GM23338 (cell line): ENCODE measurements around the gene PEX16. TPM values are rescaled to one million over a fixed set of nuclear protein-coding genes. Genes with fewer than 3 reads are reported as not detected.

Source experiments
- ATAC-seq: fragments of 200-7000 bp; cut with Tn5 transposase; 3 replicates; pipeline ENCODE4 v1.9.1; 2020
- DNase-seq: peaks from one replicate; pipeline ENCODE4 v3.0.0-alpha.2; 2015; ENCODE audit warnings: low spot score
- H2AFZ ChIP-seq: fragments of 200-600 bp; sonication (generic); 2 replicates; pipeline ENCODE4 v1.8.0; 2016; ENCODE audit warnings: antibody characterized with exemption, mild to moderate bottlenecking, moderate library complexity
- H3F3A ChIP-seq: fragments of 200-600 bp; sonication (generic); replicated peaks from 2 replicates; pipeline ENCODE4 v1.8.0; 2017; ENCODE audit warnings: antibody characterized with exemption, mixed run types, low read depth
- H3K27ac ChIP-seq: fragments of 200-600 bp; sonication (generic); 2 replicates; pipeline ENCODE4 v1.6.1; 2016; ENCODE audit warnings: low read depth
- H3K27me3 ChIP-seq: fragments of 200-600 bp; sonication (generic); 2 replicates; pipeline ENCODE4 v1.8.0; 2016; ENCODE audit warnings: mild to moderate bottlenecking, mixed run types, moderate library complexity; ENCODE audit not compliant: insufficient read depth
- H3K36me3 ChIP-seq: fragments of 200-600 bp; sonication (generic); 2 replicates; pipeline ENCODE4 v1.8.0; 2016; ENCODE audit warnings: mild to moderate bottlenecking; ENCODE audit not compliant: insufficient read depth
- H3K4me1 ChIP-seq: fragments of 200-600 bp; sonication (generic); 2 replicates; pipeline ENCODE4 v1.8.0; 2016; ENCODE audit warnings: mild to moderate bottlenecking, moderate library complexity; ENCODE audit not compliant: insufficient read depth
- H3K4me2 ChIP-seq: fragments of 200-600 bp; sonication (generic); 2 replicates; pipeline ENCODE4 v1.7.1; 2017; ENCODE audit warnings: mixed run types
- H3K4me3 ChIP-seq: fragments of 200-600 bp; sonication (generic); 2 replicates; pipeline ENCODE4 v1.6.1; 2016; ENCODE audit warnings: mixed run types
- H3K79me2 ChIP-seq: fragments of 200-600 bp; sonication (generic); replicated peaks from 2 replicates; pipeline ENCODE4 v1.8.0; 2017; ENCODE audit warnings: mild to moderate bottlenecking; ENCODE audit not compliant: insufficient read depth
- H3K9me2 ChIP-seq: fragments of 200-600 bp; sonication (generic); 2 replicates; pipeline ENCODE4 v1.8.0; 2017; ENCODE audit not compliant: insufficient read depth
- H4K20me1 ChIP-seq: fragments of 200-600 bp; sonication (generic); replicated peaks from 2 replicates; pipeline ENCODE4 v1.8.0; 2017; ENCODE audit warnings: mild to moderate bottlenecking; ENCODE audit not compliant: insufficient read depth
- H3K27ac Mint-ChIP-seq: 2 replicates; pipeline ENCODE4 v1.8.0; 2020; ENCODE audit warnings: inconsistent platforms, mild to moderate bottlenecking, moderate library complexity, mixed read lengths
- H3K27me3 Mint-ChIP-seq: 3 replicates; pipeline ENCODE4 v1.8.0; 2022; ENCODE audit warnings: low read depth, mild to moderate bottlenecking, moderate library complexity, mixed read lengths, inconsistent platforms; ENCODE audit not compliant: insufficient read depth, poor library complexity
- H3K36me3 Mint-ChIP-seq: 3 replicates; pipeline ENCODE4 v1.8.0; 2021; ENCODE audit warnings: low read depth, mild to moderate bottlenecking, inconsistent platforms, moderate library complexity, mixed read lengths
- H3K4me1 Mint-ChIP-seq: 3 replicates; pipeline ENCODE4 v1.8.0; 2020; ENCODE audit warnings: mild to moderate bottlenecking, inconsistent platforms, mixed read lengths
- H3K4me3 Mint-ChIP-seq: 3 replicates; pipeline ENCODE4 v1.8.0; 2021; ENCODE audit warnings: moderate library complexity, mild to moderate bottlenecking, inconsistent platforms, mixed read lengths
- H3K9me3 Mint-ChIP-seq: 3 replicates; pipeline ENCODE4 v1.8.0; 2020; ENCODE audit warnings: moderate library complexity, mild to moderate bottlenecking, inconsistent platforms, mixed read lengths
- CTCF ChIP-seq, 2 experiments: fragments of 200-600 bp in 1 of 2; sonication (generic) in 1 of 2; conservative IDR thresholded peaks; 2 replicates each; pipeline versions ENCODE4 v1.5.1 to v1.6.1; 2016 to 2017; ENCODE audit warnings: antibody characterized with exemption in 2 of 2, low read depth in 2 of 2, mild to moderate bottlenecking in 2 of 2, moderate library complexity in 1 of 2
- ETS1 ChIP-seq: IDR thresholded peaks from 2 replicates; pipeline ENCODE4 v1.6.1; 2016; ENCODE audit warnings: antibody characterized with exemption
- EZH2 ChIP-seq: fragments of 200-600 bp; sonication (generic); IDR thresholded peaks from one replicate; pipeline ENCODE4 v1.8.0; 2017; ENCODE audit warnings: antibody characterized with exemption, mild to moderate bottlenecking, low read depth; ENCODE audit not compliant: unreplicated experiment
- JUNB ChIP-seq: IDR thresholded peaks from one replicate; pipeline ENCODE4 v1.6.1; 2016; ENCODE audit warnings: antibody characterized with exemption; ENCODE audit not compliant: unreplicated experiment
- NANOG ChIP-seq: IDR thresholded peaks from 2 replicates; pipeline ENCODE4 v1.6.1; 2016; ENCODE audit warnings: antibody characterized with exemption, borderline replicate concordance
- ZNF331 ChIP-seq: fragments of 250-450 bp; sonication (Bioruptor Pico); IDR thresholded peaks from 2 replicates; pipeline ENCODE4 v1.5.0; 2020; ENCODE audit warnings: low read depth, mild to moderate bottlenecking, moderate library complexity
- ZNF462 ChIP-seq: fragments of 250-450 bp; sonication (Bioruptor Pico); IDR thresholded peaks from 2 replicates; pipeline ENCODE4 v1.5.0; 2020; ENCODE audit warnings: mild to moderate bottlenecking, moderate library complexity
- polyA plus RNA-seq: library from polyadenylated mRNA; unstranded; fragments of >200 nt; fragmentation: Nextera tagmentation; extraction: Ambion mirVana; gene quantifications from 2 replicates; pipeline ENCODE4 v1.2.1, GENCODE V29; 2016
- total RNA-seq: library from RNA; depleted of rRNA; stranded (reverse); fragments of >200 nt; shearing (Covaris generic); gene quantifications from 2 replicates; pipeline ENCODE4 v1.2.3, GENCODE V29; 2014

PEX16 gene
- total and polyA plus RNA-seq, 2 experiments from 2014 or later: 23.3 to 34.1 TPM

- Histone ChIP-seq H3K27me3 (no peaks in the 10 kb centered on the region), H3K4me1 (no peaks in the 10 kb centered on the region), H3K36me3 (no peaks in the 10 kb centered on the region), H3F3A (no peaks in the 10 kb centered on the region), H3K4me2 (no peak overlapping the region), H3K9me2 (no peaks in the 10 kb centered on the region), H4K20me1 (no peaks in the 10 kb centered on the region), H3K27ac (0 out of 2 replicates have a peak overlapping the region, but pooled peaks have one; percentile 29), H3K79me2 (no peaks in the 10 kb centered on the region), H3K4me3 (no peak overlapping the region), H2AFZ (no peak overlapping the region)
- Mint-ChIP-seq H3K27me3 (no peaks in the 10 kb centered on the region), H3K36me3 (peaks cover 13% of the 10 kb centered on the region), H3K9me3 (no peaks in the 10 kb centered on the region), H3K4me3 (no peak overlapping the region), H3K4me1 (no peaks in the 10 kb centered on the region), H3K27ac (no peak overlapping the region)
- DNase-seq (peak; percentile 89), ATAC-seq (peak; percentile 98)
- TF ChIP-seq CTCF (conservative IDR thresholded peaks at IDR 0.05; ENCODE audit: low read depth in 2 of 2) (peak; percentile 97 to 98), ETS1 (no peak)
Measured at GRCh38 chr11:45964911-45965389, 47.3 kb upstream of the PEX16 start.

GRCh38 chr11:45961751-45962240 is 44.1 kb upstream of the PEX16 start:
- Histone ChIP-seq H3K36me3 (no peaks in the 10 kb centered on the region), H3K4me3 (no peak overlapping the region), H3K27me3 (no peaks in the 10 kb centered on the region), H3K27ac (no peak overlapping the region), H3K4me2 (no peak overlapping the region), H3K4me1 (no peaks in the 10 kb centered on the region), H3K79me2 (no peaks in the 10 kb centered on the region), H2AFZ (no peak overlapping the region), H4K20me1 (no peaks in the 10 kb centered on the region), H3K9me2 (no peaks in the 10 kb centered on the region), H3F3A (no peaks in the 10 kb centered on the region)
- no peak for ATAC-seq
- DNase-seq: no peak
- Mint-ChIP-seq H3K4me1 (no peaks in the 10 kb centered on the region), H3K9me3 (no peaks in the 10 kb centered on the region), H3K27me3 (peaks cover 2% of the 10 kb centered on the region), H3K27ac (no peak overlapping the region), H3K36me3 (peaks cover 14% of the 10 kb centered on the region), H3K4me3 (no peak overlapping the region)
- TF ChIP-seq JUNB (no peak), ZNF462 (CRISPR knock-in tag) (no peak), EZH2 (no peak), ETS1 (no peak), ZNF331 (no peak), NANOG (no peak), CTCF (conservative IDR thresholded peaks at IDR 0.05; ENCODE audit: low read depth in 2 of 2) (no peak)
